Vagina (tissue), 2 donors: ENCODE data around the gene CRELD2.

Source experiments
- CTCF ChIP-seq, 3 experiments: fragments of 450-650 bp in 2 of 3; fragments of 200-600 bp in 1 of 3; sonication (generic) in 1 of 3; IDR thresholded peaks; one replicate each; pipeline ENCODE4 v1.5.1; 2017 to 2019; ENCODE audit warnings: antibody characterized with exemption in 3 of 3, mild to moderate bottlenecking in 2 of 3, moderate library complexity in 2 of 3
- POLR2AphosphoS5 ChIP-seq, 2 donors: sonication (generic); formaldehyde crosslinking; IDR thresholded peaks; one replicate each; pipeline ENCODE4 v1.9.0; 2017; ENCODE audit warnings: antibody characterized with exemption in 2 of 2, mild to moderate bottlenecking in 2 of 2, low read depth in 1 of 2; ENCODE audit not compliant: insufficient read depth in 1 of 2

GRCh38 chr22:49914256-49914655 lies 4.2 kb upstream of the CRELD2 start:
- TF ChIP-seq POLR2AphosphoS5 (IDR thresholded peaks at IDR 0.05; ENCODE audit: insufficient read depth in 1 of 2, low read depth in 1 of 2) (no peak), CTCF (IDR thresholded peaks at IDR 0.05) (no peak)
